HUDEP-2 (cell line): Measurements from ENCODE around the gene HOXA1.

ENCODE experiments used
- DNase-seq, 76 experiments: peaks; one replicate each; lab custom pipeline; 2025; ENCODE audit not compliant: unreplicated experiment in 76 of 76; lab: John Stamatoyannopoulos, UW

HOXA1 gene

GRCh38 chr7:27106901-27107240 is 11.1 kb upstream of the HOXA1 start:
- DNase-seq, result no peak

GRCh38 chr7:27106181-27106900 is 10.5 kb upstream of the HOXA1 start:
- no peak for DNase-seq

GRCh38 chr7:27105301-27106031 is 9.7 kb upstream of the HOXA1 start:
- DNase-seq, result no peak

- DNase-seq, result no peak
Measured at GRCh38 chr7:27104341-27105058, 8.7 kb upstream of the HOXA1 start.

GRCh38 chr7:27103489-27104226 is 7.9 kb upstream of the HOXA1 start:
- DNase-seq, result no peak

GRCh38 chr7:27102581-27103442 is 7.0 kb upstream of the HOXA1 start, which contains the start of gene HOXA2:
Gene HOXA2 (minus strand): TSS chr7:27102683. CDS start chr7:27102500, 183 bp downstream.
- DNase-seq, result no peak

GRCh38 chr7:27101957-27102580 is 6.3 kb upstream of the HOXA1 start:
- DNase-seq, result no peak

- no peak for DNase-seq
Measured at GRCh38 chr7:27101171-27101956, 5.6 kb upstream of the HOXA1 start.

GRCh38 chr7:27100694-27101170 is 4.9 kb upstream of the HOXA1 start:
- DNase-seq, result no peak

GRCh38 chr7:27099453-27100370 is 3.9 kb upstream of the HOXA1 start:
- no peak for DNase-seq

GRCh38 chr7:27098578-27099451 is 3.0 kb upstream of the HOXA1 start:
- no peak for DNase-seq

GRCh38 chr7:27097686-27098577 is 2.1 kb upstream of the HOXA1 start:
- no peak for DNase-seq

- no peak for DNase-seq
Measured at GRCh38 chr7:27096768-27097514, 1.1 kb upstream of the HOXA1 start.

GRCh38 chr7:27095050-27095896 is 527 bp downstream of the HOXA1 start:
- DNase-seq, result no peak
